HG03575 (cell line): ENCODE data around the gene APP.

Source experiments
- ATAC-seq: cut with Tn5 transposase; IDR thresholded peaks from one replicate; pipeline ENCODE4 v1.9.1; 2021; ENCODE audit not compliant: unreplicated experiment, insufficient number of reproducible peaks, low FRiP score; ENCODE audit errors: extremely low read depth

The APP gene

DNA sequence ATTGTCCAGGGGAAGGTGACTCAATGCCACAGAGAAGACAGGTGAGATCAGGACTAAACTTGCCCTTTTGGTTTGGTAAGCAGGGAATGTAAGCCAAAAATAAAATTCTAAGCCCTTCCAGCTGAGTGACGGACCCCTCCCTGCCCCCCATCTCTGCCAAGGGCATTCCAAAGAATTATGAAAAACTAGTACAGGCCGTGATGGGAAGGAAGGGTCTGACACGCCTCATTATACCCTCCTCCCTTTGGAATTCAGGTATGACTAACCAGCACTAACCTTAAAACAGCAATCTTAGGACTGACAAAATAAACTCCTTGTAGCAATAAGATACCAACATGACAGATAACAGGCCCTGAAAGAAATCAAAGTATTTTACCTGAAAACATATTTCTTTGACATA, 336.2 kb downstream of the APP start:
- ATAC-seq: no peak

- no peak for ATAC-seq
Measured at GRCh38 chr21:25831300-25831960, 339.1 kb downstream of the APP start.
